Measurements from ENCODE around the gene ORAI3.
A peak's percentile ranks its signal among the peaks of the same experiment; 100 is the strongest.

DNA sequence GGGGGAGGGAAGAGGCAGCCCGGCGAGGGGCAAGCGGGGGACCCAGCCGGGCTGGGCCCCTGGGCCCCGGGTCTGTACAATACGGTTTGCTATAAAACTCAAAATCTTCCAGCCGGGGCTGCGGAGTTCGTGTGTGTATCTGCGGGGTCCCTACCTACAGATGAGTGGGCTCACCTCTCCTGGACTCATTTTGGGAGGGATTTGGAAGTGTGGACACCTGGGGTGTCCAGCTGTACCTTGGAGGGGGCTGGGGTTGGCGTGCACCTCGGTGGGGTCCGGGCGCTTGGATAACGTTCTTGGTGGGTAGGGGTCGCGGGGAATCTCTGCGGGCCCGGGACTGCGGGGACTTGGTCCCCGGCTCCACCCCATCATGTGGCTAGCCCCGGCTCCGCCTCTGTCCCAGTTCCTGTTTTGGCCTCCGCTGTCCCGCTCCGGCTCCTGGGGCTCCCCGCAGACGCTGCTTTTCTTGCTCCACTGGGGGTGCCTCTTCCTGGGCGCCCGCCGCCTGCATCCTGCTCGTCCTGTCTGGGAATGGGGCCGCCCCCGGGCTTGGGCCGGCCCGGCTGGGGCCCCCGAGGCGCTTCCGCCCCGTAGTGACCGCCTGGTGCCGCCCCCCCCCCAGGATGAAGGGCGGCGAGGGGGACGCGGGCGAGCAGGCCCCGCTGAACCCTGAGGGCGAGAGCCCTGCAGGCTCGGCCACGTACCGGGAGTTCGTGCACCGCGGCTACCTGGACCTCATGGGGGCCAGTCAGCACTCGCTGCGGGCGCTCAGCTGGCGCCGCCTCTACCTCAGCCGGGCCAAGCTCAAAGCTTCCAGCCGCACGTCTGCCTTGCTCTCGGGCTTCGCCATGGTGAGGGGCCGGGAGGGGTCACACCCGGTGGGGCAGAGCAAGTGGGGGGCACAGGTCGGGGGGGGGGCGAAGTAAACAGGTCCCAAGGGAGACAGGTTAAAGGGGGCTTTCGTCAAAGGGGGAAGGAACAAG lies at the start of gene ORAI3:
- TF ChIP-seq CTCF (IDR thresholded peaks at IDR 0.05; ENCODE audit: poor library complexity, severe bottlenecking) (peak; percentile 10), EZH2 (IDR thresholded peaks at IDR 0.05; ENCODE audit: borderline replicate concordance, insufficient read depth, low read length, poor library complexity, severe bottlenecking) (no peak), POLR2AphosphoS5 (IDR thresholded peaks at IDR 0.05) (no peak)
- TF ChIP-seq, protein P1, sequence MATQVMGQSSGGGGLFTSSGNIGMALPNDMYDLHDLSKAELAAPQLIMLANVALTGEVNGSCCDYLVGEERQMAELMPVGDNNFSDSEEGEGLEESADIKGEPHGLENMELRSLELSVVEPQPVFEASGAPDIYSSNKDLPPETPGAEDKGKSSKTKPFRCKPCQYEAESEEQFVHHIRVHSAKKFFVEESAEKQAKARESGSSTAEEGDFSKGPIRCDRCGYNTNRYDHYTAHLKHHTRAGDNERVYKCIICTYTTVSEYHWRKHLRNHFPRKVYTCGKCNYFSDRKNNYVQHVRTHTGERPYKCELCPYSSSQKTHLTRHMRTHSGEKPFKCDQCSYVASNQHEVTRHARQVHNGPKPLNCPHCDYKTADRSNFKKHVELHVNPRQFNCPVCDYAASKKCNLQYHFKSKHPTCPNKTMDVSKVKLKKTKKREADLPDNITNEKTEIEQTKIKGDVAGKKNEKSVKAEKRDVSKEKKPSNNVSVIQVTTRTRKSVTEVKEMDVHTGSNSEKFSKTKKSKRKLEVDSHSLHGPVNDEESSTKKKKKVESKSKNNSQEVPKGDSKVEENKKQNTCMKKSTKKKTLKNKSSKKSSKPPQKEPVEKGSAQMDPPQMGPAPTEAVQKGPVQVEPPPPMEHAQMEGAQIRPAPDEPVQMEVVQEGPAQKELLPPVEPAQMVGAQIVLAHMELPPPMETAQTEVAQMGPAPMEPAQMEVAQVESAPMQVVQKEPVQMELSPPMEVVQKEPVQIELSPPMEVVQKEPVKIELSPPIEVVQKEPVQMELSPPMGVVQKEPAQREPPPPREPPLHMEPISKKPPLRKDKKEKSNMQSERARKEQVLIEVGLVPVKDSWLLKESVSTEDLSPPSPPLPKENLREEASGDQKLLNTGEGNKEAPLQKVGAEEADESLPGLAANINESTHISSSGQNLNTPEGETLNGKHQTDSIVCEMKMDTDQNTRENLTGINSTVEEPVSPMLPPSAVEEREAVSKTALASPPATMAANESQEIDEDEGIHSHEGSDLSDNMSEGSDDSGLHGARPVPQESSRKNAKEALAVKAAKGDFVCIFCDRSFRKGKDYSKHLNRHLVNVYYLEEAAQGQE (IDR thresholded peaks at IDR 0.05; ENCODE audit: borderline replicate concordance), result no peak
